A549 treated with AZD2906 at 1 μM for 4 hours (cell line): ENCODE data around the gene SIX6. TPM values are rescaled to one million over a fixed set of nuclear protein-coding genes. Genes with fewer than 3 reads are reported as not detected.

Source experiments
- total RNA-seq: library from RNA; stranded (reverse); fragments of 200-300 nt; extraction: Qiagen RNA extraction; gene quantifications from 5 replicates; pipeline ENCODE4 v1.2.3, GENCODE V29; 2022

SIX6 gene
- not detected in 5 replicates for total RNA-seq

GRCh38 chr14:60508707-60509437, at the start of gene SIX6:
SIX6 (plus strand) TSS chr14:60509146; CDS start chr14:60509399, 253 bp downstream.

GRCh38 chr14:60485598-60486251, 23.2 kb upstream of the SIX6 start, which contains the start of gene C14orf39:
C14orf39 (minus strand) TSS chr14:60486063; CDS start chr14:60485078, 985 bp downstream.

Other genes with a start within 250 kb of the SIX6 start
- gene C14orf39, start 23.1 kb upstream of the SIX6 start, total RNA-seq: not detected in 5 replicates
- 5.7 to 7.5 TPM (median 6.9 TPM) in 5 replicates for gene SIX1, start 140.3 kb downstream of the SIX6 start, total RNA-seq
- 1.5 to 2.7 TPM (median 2.5 TPM) in 5 replicates for gene SIX4, start 215.2 kb downstream of the SIX6 start, total RNA-seq
- gene MNAT1, start 225.6 kb downstream of the SIX6 start, total RNA-seq: 37.1 to 49.7 TPM (median 38.1 TPM) in 5 replicates